AG04450 (cell line): ENCODE measurements around the gene GPR135. TPM values are rescaled to one million over a fixed set of nuclear protein-coding genes. Genes with fewer than 3 reads are reported as not detected.

Source experiments
- CTCF ChIA-PET: fragments of 300-600, 350-600 bp; formaldehyde crosslinking; extraction: SDS; loops from one replicate; lab custom pipeline; 2022; ENCODE audit warnings: antibody characterized with exemption, inconsistent platforms; lab: Charles Lee
- POLR2A ChIA-PET: fragments of 350-600 bp; formaldehyde crosslinking; extraction: SDS; loops from one replicate; lab custom pipeline; 2021; ENCODE audit warnings: antibody characterized with exemption, inconsistent platforms; lab: Yijun Ruan, JAX
- DNase-seq: peaks from one replicate; pipeline ENCODE4 v3.0.0-alpha.2; 2011; ENCODE audit warnings: low read depth, low spot score
- H3K27ac ChIP-seq: one replicate; pipeline ENCODE4 v1.5.1; 2012; ENCODE audit warnings: low read depth, low read length, control low read depth
- H3K27me3 ChIP-seq: one replicate; pipeline ENCODE4 v1.6.0; 2012; ENCODE audit warnings: low read length; ENCODE audit not compliant: control insufficient read depth, insufficient read depth
- H3K4me3 ChIP-seq: 2 replicates; pipeline ENCODE4 v1.5.1; 2011; ENCODE audit warnings: mild to moderate bottlenecking, low read depth, low read length, control low read depth
- H3K9me3 ChIP-seq: 2 replicates; pipeline ENCODE4 v1.5.1; 2012; ENCODE audit warnings: low read length; ENCODE audit not compliant: control insufficient read depth, insufficient read depth
- CTCF ChIP-seq: IDR thresholded peaks from 2 replicates; pipeline ENCODE4 v1.5.1; 2011; ENCODE audit warnings: low read depth, low read length, control low read depth, inconsistent platforms
- polyA plus RNA-seq: library from polyadenylated mRNA; depleted of rRNA; stranded (reverse); fragments of >200 nt; gene quantifications from 2 replicates; pipeline ENCODE4 v1.2.3, GENCODE V29; 2011

GPR135 gene
- polyA plus RNA-seq, 1 experiment, result 2.4 TPM

DNA sequence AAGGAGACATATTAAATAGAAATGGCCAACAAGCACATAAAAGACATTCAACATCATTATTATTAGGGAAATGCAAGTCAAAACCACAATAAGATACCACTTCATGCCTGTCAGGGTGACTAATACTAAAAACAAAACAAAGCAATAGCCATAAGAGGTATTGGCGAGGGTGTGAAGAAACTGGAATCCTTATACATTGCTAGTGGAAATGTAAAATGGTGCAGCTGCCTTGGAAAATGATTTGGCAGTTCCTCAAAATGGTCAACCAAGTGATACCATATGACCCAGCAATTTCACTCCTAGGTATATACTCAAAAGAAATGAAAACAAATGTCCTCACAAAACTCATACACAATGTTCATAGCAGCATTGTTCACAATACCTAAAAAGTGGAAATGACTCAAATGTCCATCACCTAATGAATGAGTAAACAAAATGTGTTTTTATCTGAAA, 27.0 kb downstream of the GPR135 start:
- no peak overlapping the region for H3K27ac ChIP-seq
- H3K9me3 ChIP-seq, result no peaks in the 10 kb centered on the region
- no peaks in the 10 kb centered on the region for H3K27me3 ChIP-seq
- no peak for TF ChIP-seq CTCF
- H3K4me3 ChIP-seq, result no peak overlapping the region
- DNase-seq, result no peak
- ChIA-PET CTCF (interaction anchor here (1.2 to 1.3 kb wide), 2 partner anchors 31 to 314 kb away, joined by 3 to 4 read pairs; no protein-coding TSS in a partner anchor), POLR2A (interaction anchor here (0.6 kb wide), 1 partner anchor 42 kb away, joined by 3 read pairs; no protein-coding TSS in a partner anchor)

DNA sequence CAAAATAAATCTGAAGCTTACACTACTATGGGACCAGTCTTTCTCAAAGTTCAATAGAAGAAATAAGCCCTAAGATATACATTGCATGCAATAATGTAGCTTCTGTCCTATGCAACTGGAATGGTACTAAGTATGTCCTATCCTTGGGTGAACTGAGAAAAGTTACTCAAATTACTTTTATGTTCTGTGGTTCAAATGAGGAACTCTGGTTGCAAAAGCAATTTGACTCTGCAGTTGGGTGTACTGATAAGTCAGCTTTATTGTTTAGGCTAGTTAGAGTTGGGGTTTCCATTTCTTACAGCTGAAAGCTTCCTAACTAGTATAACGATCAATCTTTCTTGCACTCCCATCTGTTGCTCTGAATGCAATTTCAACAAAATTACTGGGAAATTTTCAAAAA, 29.2 kb downstream of the GPR135 start:
- H3K9me3 ChIP-seq, result no peaks in the 10 kb centered on the region
- no peak overlapping the region for H3K27ac ChIP-seq
- H3K27me3 ChIP-seq, result no peaks in the 10 kb centered on the region
- ChIA-PET POLR2A (no interaction called here), CTCF (interaction anchor here (1.5 kb wide), 1 partner anchor 8 kb away, joined by 7 read pairs; no protein-coding TSS in a partner anchor)
- DNase-seq, result no peak
- no peak for TF ChIP-seq CTCF
- H3K4me3 ChIP-seq, result no peak overlapping the region

- no peak for DNase-seq
- TF ChIP-seq CTCF, result no peak
- ChIA-PET CTCF (interaction anchor here (1.5 kb wide), 1 partner anchor 9 kb away, joined by 7 read pairs; no protein-coding TSS in a partner anchor), POLR2A (interaction anchor here (0.6 kb wide), 1 partner anchor 42 kb away, joined by 3 read pairs; no protein-coding TSS in a partner anchor)
- Histone ChIP-seq H3K4me3 (no peak overlapping the region), H3K27me3 (no peaks in the 10 kb centered on the region), H3K9me3 (no peaks in the 10 kb centered on the region), H3K27ac (no peak overlapping the region)
Measured at GRCh38 chr14:59435101-59435500, 30.1 kb downstream of the GPR135 start.

DNA sequence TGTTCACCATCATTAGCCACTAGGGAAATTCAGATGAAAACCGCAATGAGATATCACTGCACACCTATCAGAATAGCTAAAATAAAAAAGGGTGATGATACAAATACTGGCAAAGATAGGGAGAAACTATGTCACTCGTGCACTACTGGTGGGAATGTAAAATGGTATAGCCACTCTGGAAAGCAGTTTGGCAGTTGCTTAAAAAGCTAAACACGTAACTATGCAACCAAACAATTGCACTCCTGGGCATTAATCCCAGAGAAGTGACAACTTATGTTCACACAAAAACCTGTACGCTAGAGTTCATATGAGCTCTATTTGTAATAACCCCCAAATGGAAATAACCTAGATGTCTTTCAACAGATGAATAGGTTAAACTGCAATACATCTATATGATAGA, 35.4 kb downstream of the GPR135 start:
- ChIA-PET CTCF (interaction anchor here (2.1 to 2.8 kb wide), 2 partner anchors 15 to 304 kb away, joined by 9 to 21 read pairs; no protein-coding TSS in a partner anchor), POLR2A (interaction anchor here (1.4 kb wide), 1 partner anchor 241 kb away, joined by 5 read pairs; the partner anchor contains the start of gene DAAM1)
- DNase-seq, result no peak
- H3K4me3 ChIP-seq, result no peak overlapping the region
- H3K27ac ChIP-seq, result no peak overlapping the region
- no peaks in the 10 kb centered on the region for H3K9me3 ChIP-seq
- no peak for TF ChIP-seq CTCF
- no peaks in the 10 kb centered on the region for H3K27me3 ChIP-seq

DNA sequence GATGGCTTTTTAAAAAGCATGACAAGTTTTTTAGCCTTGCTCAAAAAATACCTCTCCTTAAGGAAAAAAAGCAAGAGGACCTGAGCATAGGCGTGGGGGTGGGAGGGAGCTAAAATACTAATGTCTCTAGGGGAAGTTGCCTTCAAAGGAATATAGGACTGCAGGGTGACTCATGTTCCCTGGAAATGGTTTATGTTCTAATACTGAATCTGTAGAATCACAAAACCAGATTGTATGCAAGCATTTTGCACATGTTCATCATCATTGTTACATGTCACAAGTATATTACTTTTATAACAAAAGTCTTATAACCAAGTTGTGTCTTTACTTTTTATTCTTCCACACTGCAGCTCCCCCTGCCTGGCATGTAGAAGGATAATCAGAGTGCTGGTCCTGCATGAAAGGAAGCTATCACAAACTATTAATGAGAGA, 36.6 kb downstream of the GPR135 start:
- Histone ChIP-seq H3K27ac (no peak overlapping the region), H3K4me3 (no peak overlapping the region), H3K27me3 (no peaks in the 10 kb centered on the region), H3K9me3 (no peaks in the 10 kb centered on the region)
- ChIA-PET CTCF (interaction anchor here (0.7 to 2.8 kb wide), 13 partner anchors 9 to 306 kb away, joined by 3 to 21 read pairs (median 5); partner anchors contain the start of gene DAAM1), POLR2A (interaction anchor here (0.6 to 1.4 kb wide), 2 partner anchors 9 to 240 kb away, joined by 5 read pairs; partner anchors contain the start of gene DAAM1)
- TF ChIP-seq CTCF, result peak; percentile 50
- DNase-seq, result peak; percentile 32
